SIG-M5 treated with dmso at 0.1 percent for 504 hours (cell line): Measurements from ENCODE around the gene CERK.

Experiments
- DNase-seq: peaks from one replicate; lab custom pipeline; 2025; ENCODE audit not compliant: unreplicated experiment; lab: John Stamatoyannopoulos, UW

The CERK gene

GRCh38 chr22:46732513-46732912 lies 5.5 kb downstream of the CERK start:
- DNase-seq, result no peak

DNA sequence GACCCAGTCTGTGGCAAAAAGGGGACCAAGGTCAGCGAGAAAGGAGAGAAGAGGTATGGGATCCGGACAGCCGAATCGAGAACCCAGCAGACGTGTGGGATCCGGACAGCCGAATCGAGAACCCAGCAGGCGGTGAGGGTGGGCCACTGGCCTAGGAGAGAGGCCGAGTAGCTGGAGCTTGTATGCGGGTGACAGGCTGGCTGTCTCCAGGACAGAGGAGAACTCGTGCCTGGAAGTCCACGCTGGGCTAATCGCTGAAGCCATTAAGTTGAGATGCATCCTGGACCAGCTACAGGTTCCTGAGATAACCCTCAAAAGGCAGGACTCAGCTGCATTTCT lies 6.0 kb downstream of the CERK start:
- DNase-seq, result no peak

DNA sequence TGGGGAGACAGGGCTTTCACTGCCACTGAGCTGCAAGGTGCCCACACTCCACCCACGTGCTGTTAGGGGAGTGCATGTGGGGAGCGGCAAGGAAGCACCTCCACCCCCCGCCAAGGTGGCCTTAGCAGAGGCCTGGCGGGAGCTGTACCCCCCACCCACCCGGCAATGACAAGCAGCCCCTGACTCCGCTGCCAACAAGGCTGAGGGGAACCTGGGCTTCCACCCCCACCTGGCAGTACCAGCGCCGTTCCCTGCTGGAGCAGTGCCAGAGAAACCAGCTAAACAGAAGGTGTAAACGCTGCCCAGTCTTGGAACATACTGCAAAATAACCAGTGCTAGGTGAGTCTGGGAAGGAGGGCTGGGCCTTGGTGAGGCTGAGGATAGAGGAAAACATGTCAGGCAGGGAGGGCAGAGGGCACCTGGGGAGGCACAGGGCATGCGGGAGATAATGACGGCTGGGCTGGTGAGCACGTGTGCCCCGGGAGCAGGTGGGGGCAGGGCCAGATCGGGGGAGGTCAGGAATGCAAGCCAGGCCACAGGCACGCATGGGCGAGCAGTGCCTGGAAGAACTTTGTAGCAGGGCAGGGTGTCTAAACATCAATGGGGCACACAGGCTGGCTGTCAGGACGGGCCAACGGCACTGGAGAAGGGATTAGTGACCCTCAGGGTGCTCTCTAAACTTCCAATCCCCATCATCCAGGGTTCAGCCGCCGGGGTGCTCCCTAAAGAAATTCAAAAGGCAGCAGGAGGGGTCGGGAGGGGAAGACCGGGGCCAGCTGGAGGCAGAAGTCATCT lies 6.6 kb downstream of the CERK start:
- no peak for DNase-seq

DNA sequence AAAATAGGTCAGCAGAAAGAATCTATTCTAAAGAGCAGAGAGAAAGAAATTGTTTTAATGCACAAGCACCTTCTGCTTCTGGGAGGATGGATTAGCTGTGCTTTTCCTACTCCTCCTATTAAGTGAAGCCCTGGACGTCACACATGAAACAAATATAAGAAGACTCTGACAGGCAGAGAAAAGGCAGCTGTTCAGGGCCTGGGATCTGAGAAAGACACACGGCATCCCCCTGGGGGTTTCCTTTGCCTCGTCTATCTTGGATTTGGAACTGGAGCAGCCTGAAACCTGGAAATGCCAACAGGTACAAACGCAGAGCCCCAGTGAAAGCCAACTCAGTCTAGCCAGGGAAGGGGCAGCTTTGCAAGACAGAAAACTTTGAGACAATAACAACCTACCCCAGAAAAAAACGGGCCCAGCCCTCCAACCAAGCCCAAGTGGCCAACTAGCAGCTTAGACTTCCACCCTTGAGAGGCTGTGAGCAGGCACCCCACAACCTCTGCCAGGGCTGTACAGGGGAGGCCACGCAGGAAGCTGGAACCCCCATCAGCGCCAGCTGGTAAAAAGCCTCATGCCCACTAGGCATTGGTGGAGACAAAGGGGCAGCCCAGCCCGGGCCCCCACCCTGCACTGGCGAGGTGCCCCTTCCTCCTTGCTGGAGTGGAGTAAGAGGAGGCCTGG lies 7.3 kb downstream of the CERK start:
- no peak for DNase-seq

GRCh38 chr22:46728470-46728869 lies 9.6 kb downstream of the CERK start:
- no peak for DNase-seq

- no peak for DNase-seq
Observed at GRCh38 chr22:46727813-46728364, 10.2 kb downstream of the CERK start.

DNA sequence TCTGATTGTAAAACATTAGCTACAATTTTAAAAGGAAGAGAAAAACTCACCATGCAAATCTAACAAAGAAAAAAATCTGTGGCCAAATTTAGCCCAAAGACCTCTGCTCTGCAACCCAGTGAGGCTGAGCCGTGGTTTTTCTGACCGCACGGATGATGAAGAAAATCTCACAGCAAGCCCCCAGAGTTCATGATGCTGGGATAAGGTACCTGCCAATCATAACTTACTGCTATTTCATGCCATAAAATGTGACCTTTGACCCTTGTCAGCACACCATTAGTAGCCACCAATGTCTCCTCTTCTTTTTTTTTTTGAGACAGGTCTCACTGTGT lies 11.1 kb downstream of the CERK start:
- no peak for DNase-seq

GRCh38 chr22:46726066-46726985 lies 11.7 kb downstream of the CERK start:
- DNase-seq, result no peak

DNA sequence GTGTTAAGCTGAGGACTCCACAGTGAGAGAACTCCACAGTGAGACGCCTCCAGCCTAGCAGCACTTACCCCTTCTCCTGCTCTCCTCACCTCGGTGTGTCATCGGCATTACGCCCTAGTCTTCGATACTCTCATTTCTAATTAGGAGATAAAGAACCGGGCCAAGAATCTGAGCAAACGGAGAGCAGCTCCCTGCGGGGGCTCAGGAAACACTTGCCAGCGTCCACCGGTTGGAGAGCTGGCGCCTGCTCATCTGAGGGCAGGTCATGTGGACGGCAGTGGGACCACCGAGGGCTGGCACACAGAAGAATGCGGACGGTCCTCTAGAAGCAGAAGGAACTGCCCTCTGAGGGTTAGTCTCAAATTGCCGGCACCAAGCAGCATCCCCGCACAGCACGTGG lies 13.0 kb downstream of the CERK start:
- DNase-seq, result no peak

DNA sequence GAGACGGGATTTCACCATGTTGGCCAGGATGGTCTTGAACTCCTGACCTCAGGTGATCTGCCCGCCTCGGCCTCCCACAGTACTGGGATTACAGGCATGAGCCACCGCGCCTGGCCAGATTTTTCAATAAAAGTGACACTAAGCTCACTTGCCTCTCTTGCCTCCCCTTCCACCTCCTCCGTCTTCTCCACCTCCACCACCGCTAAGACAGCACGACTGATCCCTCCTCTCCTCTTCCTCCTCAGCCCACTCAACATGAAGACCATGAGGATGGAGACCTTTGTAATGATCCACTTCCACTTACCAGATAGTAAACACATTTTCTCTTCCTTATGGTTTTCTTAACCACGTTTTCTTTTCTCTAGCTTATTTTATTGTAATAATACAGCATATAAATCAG lies 14.2 kb downstream of the CERK start:
- DNase-seq, result no peak

DNA sequence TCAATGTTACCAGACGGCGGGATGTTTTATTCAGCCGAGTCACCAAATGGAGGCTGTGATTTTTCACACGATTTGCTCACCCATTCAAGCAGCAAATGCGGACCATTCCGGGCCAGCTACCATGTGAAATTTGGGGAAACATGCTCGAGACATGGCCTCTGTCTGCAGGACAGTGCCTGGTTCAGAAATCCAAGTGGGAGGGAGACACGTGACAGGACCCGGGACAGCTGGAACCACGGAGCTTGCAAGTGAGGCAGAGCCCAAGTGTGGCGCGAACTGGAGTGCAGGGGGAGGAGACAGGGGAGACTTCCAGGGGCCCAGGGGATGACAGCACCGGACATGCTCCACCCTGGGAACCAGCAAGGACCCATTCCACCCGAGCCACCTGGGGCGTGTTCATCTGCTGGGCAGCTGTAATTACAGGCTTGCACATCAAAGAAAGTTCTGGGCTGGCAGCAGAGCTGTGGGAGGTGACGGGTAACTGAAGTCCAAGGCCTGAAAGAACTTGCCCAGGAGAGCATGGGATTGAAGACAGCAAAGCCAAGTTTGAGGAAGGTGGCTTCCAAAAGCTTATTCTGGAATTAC lies 16.5 kb downstream of the CERK start:
- DNase-seq, result no peak

DNA sequence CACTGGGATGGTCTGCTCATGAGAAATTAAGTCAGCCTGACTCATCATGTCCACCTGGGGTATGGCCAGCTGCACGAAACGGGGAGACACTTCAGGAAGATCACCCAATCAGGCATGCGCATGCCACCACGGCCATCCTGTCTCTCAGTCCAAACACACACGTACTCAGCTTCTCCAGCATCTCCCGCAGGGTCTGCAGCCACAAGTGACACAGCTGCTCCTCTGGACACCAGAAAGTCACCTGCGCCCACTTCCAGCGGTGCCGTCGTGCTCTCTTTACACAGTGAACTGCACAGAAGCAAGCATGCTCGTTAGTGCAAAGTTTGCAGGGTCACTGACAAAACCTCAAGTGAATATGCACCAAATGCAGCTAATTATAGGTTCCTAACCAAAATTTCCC lies 18.1 kb downstream of the CERK start:
- no peak for DNase-seq

DNA sequence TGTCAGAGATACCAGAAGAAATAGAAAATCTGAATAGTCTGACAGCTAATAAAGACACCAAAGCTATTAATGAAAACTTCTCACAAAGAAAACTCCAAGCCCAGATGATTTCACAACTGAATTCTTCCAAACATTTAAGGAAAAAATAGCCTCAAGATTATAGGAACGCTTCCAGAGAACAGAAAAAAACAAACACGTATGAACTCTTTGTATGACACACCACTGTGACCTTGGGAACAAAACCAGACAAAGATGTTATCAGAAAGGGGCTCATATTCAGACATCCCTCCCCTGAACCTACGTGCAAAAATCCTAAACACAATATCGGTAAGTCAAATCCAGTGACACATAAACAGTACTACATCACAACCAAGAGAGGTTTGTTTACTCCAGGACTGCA lies 23.5 kb downstream of the CERK start:
- DNase-seq, result no peak

GRCh38 chr22:46712288-46712687 lies 25.8 kb downstream of the CERK start:
- no peak for DNase-seq

GRCh38 chr22:46710806-46711205 lies 27.2 kb downstream of the CERK start:
- DNase-seq, result no peak

DNA sequence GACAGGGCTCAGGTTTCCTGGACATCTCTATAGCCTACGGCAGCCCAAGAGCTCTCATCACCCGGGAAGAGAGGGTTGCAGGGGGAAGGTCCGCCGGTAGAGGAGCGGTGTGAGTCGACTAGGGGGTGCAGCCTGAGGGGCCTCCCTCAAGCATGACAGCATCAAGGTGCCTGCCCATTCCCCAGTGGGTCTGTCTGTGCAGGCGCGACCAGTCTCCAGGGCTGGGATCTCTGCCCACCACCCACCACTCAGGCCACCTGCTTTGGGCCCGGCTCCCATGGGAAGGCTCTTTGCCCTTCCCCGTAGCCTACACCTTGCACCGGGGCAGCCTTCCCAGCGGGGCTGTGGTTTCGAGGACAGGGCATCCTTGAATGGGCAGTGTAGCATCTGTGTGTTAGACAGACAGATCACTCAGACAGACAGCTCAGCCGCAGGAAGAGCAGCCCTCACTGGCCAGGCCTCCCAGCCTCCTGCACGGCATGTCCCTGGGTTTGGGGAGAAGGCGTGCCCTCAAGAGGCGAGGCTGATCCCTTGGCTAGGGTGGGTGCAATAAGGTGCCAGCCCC lies 29.2 kb downstream of the CERK start:
- DNase-seq, result no peak

GRCh38 chr22:46707827-46708570 lies 30.1 kb downstream of the CERK start:
- no peak for DNase-seq

GRCh38 chr22:46707305-46707704 lies 30.7 kb downstream of the CERK start:
- no peak for DNase-seq

DNA sequence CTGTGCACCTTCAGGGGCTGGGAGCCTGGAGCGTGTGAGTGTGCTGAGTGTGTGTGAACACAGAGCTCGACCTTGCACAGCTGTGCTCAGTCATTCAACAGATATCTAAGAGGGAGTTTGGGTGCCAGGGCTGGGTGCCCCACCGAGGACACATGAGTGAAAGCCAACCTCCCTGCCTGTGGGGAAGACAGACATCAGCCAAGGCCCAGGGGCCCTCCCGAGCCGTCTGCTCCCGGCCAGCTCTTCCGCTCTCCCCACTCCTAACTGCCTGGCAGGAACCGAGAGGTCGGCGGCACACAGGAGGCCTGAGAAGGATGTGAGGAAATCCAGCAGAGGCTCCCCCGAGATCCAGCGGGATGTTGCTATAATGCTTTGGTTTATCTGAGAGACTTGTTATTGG lies 32.0 kb downstream of the CERK start:
- DNase-seq, result no peak

DNA sequence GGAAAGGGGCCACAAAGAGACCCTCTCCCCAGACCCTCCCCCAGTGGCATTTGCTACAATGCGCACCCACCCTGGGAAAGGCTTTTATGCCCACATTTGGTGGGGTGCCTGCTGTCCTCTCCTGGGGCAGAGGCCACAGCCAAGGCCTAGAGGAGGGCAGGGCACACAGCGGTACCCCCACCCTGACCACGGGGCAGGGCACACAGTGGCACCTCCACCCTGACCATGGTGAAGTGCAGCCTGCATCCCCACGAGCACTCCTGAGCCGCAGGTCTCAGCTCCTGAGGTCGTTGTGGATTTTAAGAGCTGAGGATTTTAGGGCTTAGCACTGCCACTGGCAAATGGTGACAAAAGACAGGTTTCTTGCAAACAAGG lies 34.1 kb downstream of the CERK start:
- no peak for DNase-seq
